ENCODE data around the gene DBH. TPM values are rescaled to one million over a fixed set of nuclear protein-coding genes. Genes with fewer than 3 reads are reported as not detected.
A peak's percentile ranks its signal among the peaks of the same experiment; 100 is the strongest.

Gene DBH
- total RNA-seq, 1 donor from 2014 or later, result 1.8 TPM

- DNase-seq, result no peak
- Mint-ChIP-seq H3K4me1 (ENCODE audit: low read depth, unreplicated experiment) (peaks cover 25% of the 10 kb centered on the region), H3K27me3 (ENCODE audit: unreplicated experiment) (peaks cover 11% of the 10 kb centered on the region), H3K27ac (ENCODE audit: unreplicated experiment) (no peak overlapping the region), H3K4me3 (ENCODE audit: unreplicated experiment) (no peak overlapping the region), H3K9me3 (ENCODE audit: unreplicated experiment) (peaks cover 4% of the 10 kb centered on the region), H3K36me3 (ENCODE audit: unreplicated experiment) (no peaks in the 10 kb centered on the region)
- no peak for TF ChIP-seq CTCF (IDR thresholded peaks at IDR 0.05; ENCODE audit: partially characterized antibody, unreplicated experiment)
Observed at GRCh38 chr9:133607381-133607780, 28.8 kb upstream of the DBH start.

GRCh38 chr9:133607976-133608375 lies 28.2 kb upstream of the DBH start:
- DNase-seq, result no peak
- H3K4me3 Mint-ChIP-seq (ENCODE audit: unreplicated experiment), result peak overlapping the region; percentile 42
- H3K27ac Mint-ChIP-seq (ENCODE audit: unreplicated experiment), result no peak overlapping the region
- H3K27me3 Mint-ChIP-seq (ENCODE audit: unreplicated experiment), result peaks cover 10% of the 10 kb centered on the region
- H3K9me3 Mint-ChIP-seq (ENCODE audit: unreplicated experiment), result peaks cover 4% of the 10 kb centered on the region
- no peaks in the 10 kb centered on the region for H3K36me3 Mint-ChIP-seq (ENCODE audit: unreplicated experiment)
- peaks cover 23% of the 10 kb centered on the region for H3K4me1 Mint-ChIP-seq (ENCODE audit: low read depth, unreplicated experiment)
- no peak for TF ChIP-seq CTCF (IDR thresholded peaks at IDR 0.05; ENCODE audit: partially characterized antibody, unreplicated experiment)

- Mint-ChIP-seq H3K27ac (ENCODE audit: unreplicated experiment) (no peak overlapping the region), H3K4me1 (ENCODE audit: low read depth, unreplicated experiment) (peaks cover 26% of the 10 kb centered on the region), H3K9me3 (ENCODE audit: unreplicated experiment) (peaks cover 4% of the 10 kb centered on the region), H3K4me3 (ENCODE audit: unreplicated experiment) (peak overlapping the region; percentile 42), H3K27me3 (ENCODE audit: unreplicated experiment) (peaks cover 10% of the 10 kb centered on the region), H3K36me3 (ENCODE audit: unreplicated experiment) (no peaks in the 10 kb centered on the region)
- TF ChIP-seq CTCF (IDR thresholded peaks at IDR 0.05; ENCODE audit: partially characterized antibody, unreplicated experiment), result no peak
- no peak for DNase-seq
Observed at GRCh38 chr9:133608382-133608781, 27.8 kb upstream of the DBH start.

- Mint-ChIP-seq H3K27ac (ENCODE audit: unreplicated experiment) (no peak overlapping the region), H3K4me1 (ENCODE audit: low read depth, unreplicated experiment) (peaks cover 26% of the 10 kb centered on the region), H3K9me3 (ENCODE audit: unreplicated experiment) (peaks cover 4% of the 10 kb centered on the region), H3K27me3 (ENCODE audit: unreplicated experiment) (peaks cover 10% of the 10 kb centered on the region), H3K4me3 (ENCODE audit: unreplicated experiment) (no peak overlapping the region), H3K36me3 (ENCODE audit: unreplicated experiment) (no peaks in the 10 kb centered on the region)
- no peak for TF ChIP-seq CTCF (IDR thresholded peaks at IDR 0.05; ENCODE audit: partially characterized antibody, unreplicated experiment)
- no peak for DNase-seq
Observed at GRCh38 chr9:133608889-133609288, 27.3 kb upstream of the DBH start.

GRCh38 chr9:133609311-133610098 lies 26.7 kb upstream of the DBH start, which contains the start of gene FAM163B:
Gene FAM163B, minus strand, starts transcription at chr9:133609389. Its CDS starts 29,166 bp downstream, at chr9:133580223.
- peak within 1 kb of the TSS; percentile 68 for H3K4me3 Mint-ChIP-seq (ENCODE audit: unreplicated experiment)
- H3K4me1 Mint-ChIP-seq (ENCODE audit: low read depth, unreplicated experiment), result peaks cover 23% of the 10 kb centered on the region
- peaks cover 10% of the 10 kb centered on the region for H3K27me3 Mint-ChIP-seq (ENCODE audit: unreplicated experiment)
- no peak within 1 kb of the TSS for H3K27ac Mint-ChIP-seq (ENCODE audit: unreplicated experiment)
- TF ChIP-seq CTCF (IDR thresholded peaks at IDR 0.05; ENCODE audit: partially characterized antibody, unreplicated experiment), result no peak
- H3K36me3 Mint-ChIP-seq (ENCODE audit: unreplicated experiment), result no peaks in the 10 kb centered on the region
- no peak for DNase-seq
- H3K9me3 Mint-ChIP-seq (ENCODE audit: unreplicated experiment), result peaks cover 4% of the 10 kb centered on the region

Measured in glutamatergic neuron (in vitro differentiated cells).